Activated CD8-positive, alpha-beta T cell treated with anti-CD3 and anti-CD28 coated beads, Interleukin-2, amount 10 ng/mL, durations not matched to agents 7 days and 5 days (primary cell): Measurements from ENCODE around the gene OR1N1. TPM values are rescaled to one million over a fixed set of nuclear protein-coding genes. Genes with fewer than 3 reads are reported as not detected.

Source experiments
- total RNA-seq, 2 experiments: library from RNA; stranded (reverse); gene quantifications; one replicate each; pipeline ENCODE4 v1.2.3, GENCODE V29; 2021

The OR1N1 gene
- total RNA-seq, 2 experiments from 2014 or later = not detected

Other genes starting within 250 kb of the OR1N1 start
- gene PTGS1, start 156.3 kb downstream of the OR1N1 start, total RNA-seq = under 1 TPM; 0.26 to 0.37 TPM
- gene OR1J1, start 49.4 kb downstream of the OR1N1 start, total RNA-seq = not detected
- gene OR1J2, start 16.5 kb downstream of the OR1N1 start, total RNA-seq = not detected
- not detected for gene OR1J4, start 8.2 kb downstream of the OR1N1 start, total RNA-seq
- gene OR1N2, start 25.8 kb upstream of the OR1N1 start, total RNA-seq = not detected
- gene OR1L8, start 56.1 kb upstream of the OR1N1 start, total RNA-seq = not detected
- not detected for gene OR1Q1, start 87.4 kb upstream of the OR1N1 start, total RNA-seq
- not detected for gene OR1B1, start 130.3 kb upstream of the OR1N1 start, total RNA-seq
- gene OR1L1, start 134.4 kb upstream of the OR1N1 start, total RNA-seq = not detected
- gene OR1L3, start 147.8 kb upstream of the OR1N1 start, total RNA-seq = not detected
- gene OR1L4, start 196.7 kb upstream of the OR1N1 start, total RNA-seq = not detected
- not detected for gene OR1L6, start 215.0 kb upstream of the OR1N1 start, total RNA-seq